ENCODE results near the gene OPN1MW.
"Not testable (repeated sequence)": the region's sequence is repeated elsewhere in the genome, so short reads cannot be mapped to it uniquely, and the experiment has no call there.

Gene OPN1MW

DNA sequence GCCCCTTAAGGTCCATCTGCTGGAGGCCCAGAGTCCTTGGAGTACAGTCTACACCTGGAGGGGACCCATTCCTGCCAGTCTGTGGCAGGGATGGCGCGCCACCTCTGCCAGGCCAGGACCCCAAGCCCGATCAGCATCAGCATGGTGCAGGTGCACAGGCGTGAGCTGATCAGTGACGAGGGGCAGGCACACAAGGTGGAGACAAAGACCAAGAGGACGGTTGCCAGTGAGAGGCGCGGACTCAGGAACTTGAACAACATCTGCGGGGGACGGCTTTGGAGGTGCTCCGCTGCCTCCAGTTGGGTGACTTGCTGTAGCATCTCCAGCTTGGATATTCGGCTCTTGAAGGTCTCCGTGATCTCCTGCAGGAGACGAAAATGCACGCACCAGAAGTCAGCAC is 14.1 kb downstream of the OPN1MW start:
- not testable (repeated sequence) for H3K36me3 Mint-ChIP-seq (ENCODE audit: low read depth); H3K4me1 Mint-ChIP-seq; H3K4me3 Mint-ChIP-seq; H3K27me3 Mint-ChIP-seq (ENCODE audit: low read depth); H3K27ac Mint-ChIP-seq; H3K9me3 Mint-ChIP-seq

DNA sequence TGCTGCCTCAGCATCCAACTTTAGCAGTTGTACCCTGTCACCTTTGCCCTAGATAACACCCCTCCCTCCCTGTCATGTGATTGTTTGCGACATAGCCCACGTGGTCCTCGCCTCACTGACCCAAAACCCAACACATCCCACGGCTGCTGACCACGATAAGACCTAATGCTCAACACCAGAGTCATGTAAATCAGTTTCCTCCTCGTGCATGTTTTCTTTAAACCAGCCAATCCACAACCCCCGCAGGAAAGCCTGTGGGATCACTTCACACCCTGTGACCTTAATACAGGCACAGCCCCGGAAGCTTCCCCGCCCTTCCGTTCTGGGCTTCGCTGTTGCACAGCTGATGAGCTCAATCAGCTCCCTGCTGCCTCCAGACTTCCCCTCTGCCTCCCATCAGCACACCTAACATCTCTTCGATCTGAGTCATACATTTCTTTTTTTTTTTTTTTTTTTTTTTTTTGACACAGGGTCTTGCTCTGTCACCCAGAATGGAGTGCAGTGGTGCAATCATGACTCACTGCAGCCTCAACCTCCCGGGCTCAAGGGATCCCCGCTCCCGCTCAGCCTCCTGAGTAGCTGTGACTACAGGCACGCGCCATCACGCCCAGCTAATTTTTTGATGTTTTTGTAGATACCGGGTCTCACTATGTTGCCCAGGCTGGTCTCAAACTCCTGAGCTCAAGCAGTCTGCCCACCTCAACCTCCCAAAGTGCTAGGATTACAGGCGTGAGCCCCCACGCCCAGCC is 27.4 kb downstream of the OPN1MW start:
- H3K36me3 Mint-ChIP-seq (ENCODE audit: low read depth); H3K9me3 Mint-ChIP-seq; H3K4me1 Mint-ChIP-seq; H3K4me3 Mint-ChIP-seq; H3K27ac Mint-ChIP-seq; H3K27me3 Mint-ChIP-seq (ENCODE audit: low read depth): not testable (repeated sequence)

DNA sequence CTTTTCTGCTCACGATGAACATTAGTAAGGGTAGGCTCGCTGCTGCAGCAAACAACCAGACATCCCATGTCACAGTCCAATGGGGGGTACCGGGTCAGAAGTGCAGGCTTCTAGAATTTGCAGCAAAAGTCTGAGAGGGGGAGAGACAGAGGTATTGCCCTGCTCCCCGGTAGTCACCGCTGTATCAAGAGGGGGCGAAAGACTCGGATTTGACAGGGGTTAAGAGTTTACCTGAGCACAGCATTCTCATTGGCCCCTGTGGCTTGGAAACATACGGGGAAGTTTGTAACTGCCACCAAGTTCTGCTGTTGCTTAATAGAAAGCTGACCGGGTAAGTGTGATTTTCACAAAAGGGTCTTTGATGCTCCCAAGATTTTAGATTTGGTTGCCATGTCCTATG is 28.7 kb downstream of the OPN1MW start:
- H3K36me3 Mint-ChIP-seq (ENCODE audit: low read depth); H3K4me1 Mint-ChIP-seq; H3K27ac Mint-ChIP-seq; H3K27me3 Mint-ChIP-seq (ENCODE audit: low read depth); H3K9me3 Mint-ChIP-seq; H3K4me3 Mint-ChIP-seq: not testable (repeated sequence)

DNA sequence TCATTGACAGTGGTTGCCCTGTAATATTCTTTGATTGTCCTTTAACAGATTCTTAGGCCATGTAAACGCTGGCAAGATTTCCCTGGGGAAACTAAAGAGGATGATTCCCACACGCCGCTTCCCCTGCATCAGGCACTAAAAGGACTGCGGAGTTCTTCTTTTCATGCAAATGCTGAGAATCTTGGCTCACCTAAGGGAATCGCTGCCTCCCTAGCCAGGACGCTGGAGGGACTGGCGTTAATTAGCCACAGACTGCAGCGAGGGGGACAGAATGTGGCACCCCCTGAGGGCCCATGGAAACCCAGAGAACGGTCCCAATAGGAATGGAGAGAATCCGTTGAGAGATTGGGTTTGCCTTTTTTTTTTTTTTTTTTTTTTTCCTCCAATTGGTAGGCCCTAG is 29.1 kb downstream of the OPN1MW start:
- H3K9me3 Mint-ChIP-seq; H3K4me3 Mint-ChIP-seq; H3K27ac Mint-ChIP-seq; H3K27me3 Mint-ChIP-seq (ENCODE audit: low read depth); H3K4me1 Mint-ChIP-seq; H3K36me3 Mint-ChIP-seq (ENCODE audit: low read depth): not testable (repeated sequence)

DNA sequence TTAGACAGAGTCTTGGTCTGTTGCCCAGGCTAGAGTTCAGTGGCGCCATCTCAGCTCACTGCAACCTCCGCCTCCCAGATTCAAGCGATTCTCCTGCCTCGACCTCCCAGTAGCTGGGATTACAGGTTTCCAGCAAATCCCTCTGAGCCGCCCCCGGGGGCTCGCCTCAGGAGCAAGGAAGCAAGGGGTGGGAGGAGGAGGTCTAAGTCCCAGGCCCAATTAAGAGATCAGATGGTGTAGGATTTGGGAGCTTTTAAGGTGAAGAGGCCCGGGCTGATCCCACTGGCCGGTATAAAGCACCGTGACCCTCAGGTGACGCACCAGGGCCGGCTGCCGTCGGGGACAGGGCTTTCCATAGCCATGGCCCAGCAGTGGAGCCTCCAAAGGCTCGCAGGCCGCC is 37.1 kb downstream of the OPN1MW start, which contains the start of gene OPN1MW2:
Gene OPN1MW2, plus strand, starts transcription at position 301 of the 400 bp plus-strand sequence. Its CDS starts 60 bp downstream, at position 361.
- not testable (repeated sequence) for H3K27ac Mint-ChIP-seq, H3K4me3 Mint-ChIP-seq

DNA sequence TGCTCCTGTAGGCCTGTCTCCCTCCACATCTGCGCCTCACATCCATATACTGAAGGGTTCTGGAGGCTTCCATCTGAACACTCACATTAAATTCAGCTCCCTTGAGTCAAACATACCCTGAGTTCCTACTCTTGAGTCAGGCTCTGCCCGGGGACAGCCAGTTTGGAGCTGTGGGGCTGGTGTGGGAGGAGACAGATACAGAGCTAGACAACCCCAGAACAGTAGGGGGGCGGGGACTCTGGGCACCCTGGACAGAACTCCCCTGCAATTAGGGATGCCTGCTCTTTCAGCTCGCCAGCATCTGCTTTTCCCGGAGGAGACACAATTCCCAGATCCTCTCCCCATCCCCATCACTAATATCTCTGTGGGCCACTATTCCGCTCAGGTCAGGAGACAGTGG is 42.9 kb downstream of the OPN1MW start:
- not testable (repeated sequence) for H3K9me3 Mint-ChIP-seq

More for the DNA sequence above, 37.1 kb downstream of the OPN1MW start, which contains the start of gene OPN1MW2:
- not testable (repeated sequence) for H3K27me3 Mint-ChIP-seq (ENCODE audit: low read depth); H3K36me3 Mint-ChIP-seq (ENCODE audit: low read depth); H3K9me3 Mint-ChIP-seq; H3K4me1 Mint-ChIP-seq

DNA sequence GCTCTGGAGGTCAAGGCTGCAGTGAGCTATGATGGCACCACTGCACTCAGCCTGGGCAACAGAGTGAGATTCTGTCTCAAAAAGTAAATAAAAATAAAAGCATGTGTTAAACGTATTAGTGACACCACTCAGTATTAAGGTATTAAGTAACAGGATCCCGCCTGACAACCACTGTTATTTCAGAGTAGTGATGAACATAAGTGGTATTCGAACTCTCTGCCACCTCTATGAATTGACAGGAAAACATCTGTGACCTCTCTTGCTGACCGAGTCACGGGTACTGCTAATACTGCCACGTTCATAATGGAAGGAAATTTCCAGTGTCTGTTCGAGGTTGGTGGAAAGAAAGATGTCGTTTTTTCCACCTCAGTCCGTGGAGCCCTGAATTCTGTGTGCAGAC is 44.3 kb downstream of the OPN1MW start:
- H3K27ac Mint-ChIP-seq; H3K36me3 Mint-ChIP-seq (ENCODE audit: low read depth); H3K9me3 Mint-ChIP-seq; H3K27me3 Mint-ChIP-seq (ENCODE audit: low read depth); H3K4me3 Mint-ChIP-seq; H3K4me1 Mint-ChIP-seq: not testable (repeated sequence)

More for the DNA sequence above, 42.9 kb downstream of the OPN1MW start:
- not testable (repeated sequence) for H3K27ac Mint-ChIP-seq; H3K27me3 Mint-ChIP-seq (ENCODE audit: low read depth); H3K36me3 Mint-ChIP-seq (ENCODE audit: low read depth); H3K4me3 Mint-ChIP-seq; H3K4me1 Mint-ChIP-seq

DNA sequence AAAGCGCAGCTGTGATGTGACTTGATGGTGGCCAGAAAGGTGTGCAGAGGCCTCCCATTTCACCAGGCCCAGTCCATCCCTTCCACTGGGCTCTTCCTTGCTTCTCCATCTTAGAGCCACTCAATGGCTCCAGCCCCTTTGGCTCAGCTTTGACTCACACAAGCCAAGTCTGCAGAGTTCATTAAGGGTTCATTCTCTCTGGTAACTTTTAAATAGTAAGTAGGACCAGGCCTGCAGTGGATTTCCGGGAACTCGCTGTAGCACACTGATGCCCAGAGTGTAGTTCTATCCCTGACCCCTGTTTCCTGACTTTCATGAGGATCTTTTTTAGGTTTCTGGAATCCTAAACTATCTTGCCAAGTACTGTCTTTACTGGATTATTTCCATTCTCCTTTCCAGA is 49.0 kb downstream of the OPN1MW start:
- H3K9me3 Mint-ChIP-seq; H3K27ac Mint-ChIP-seq; H3K36me3 Mint-ChIP-seq (ENCODE audit: low read depth); H3K4me1 Mint-ChIP-seq; H3K4me3 Mint-ChIP-seq; H3K27me3 Mint-ChIP-seq (ENCODE audit: low read depth): not testable (repeated sequence)

DNA sequence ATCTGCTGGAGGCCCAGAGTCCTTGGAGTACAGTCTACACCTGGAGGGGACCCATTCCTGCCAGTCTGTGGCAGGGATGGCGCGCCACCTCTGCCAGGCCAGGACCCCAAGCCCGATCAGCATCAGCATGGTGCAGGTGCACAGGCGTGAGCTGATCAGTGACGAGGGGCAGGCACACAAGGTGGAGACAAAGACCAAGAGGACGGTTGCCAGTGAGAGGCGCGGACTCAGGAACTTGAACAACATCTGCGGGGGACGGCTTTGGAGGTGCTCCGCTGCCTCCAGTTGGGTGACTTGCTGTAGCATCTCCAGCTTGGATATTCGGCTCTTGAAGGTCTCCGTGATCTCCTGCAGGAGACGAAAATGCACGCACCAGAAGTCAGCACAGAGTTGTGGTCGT is 51.2 kb downstream of the OPN1MW start:
- not testable (repeated sequence) for H3K4me3 Mint-ChIP-seq; H3K27ac Mint-ChIP-seq; H3K9me3 Mint-ChIP-seq; H3K36me3 Mint-ChIP-seq (ENCODE audit: low read depth); H3K27me3 Mint-ChIP-seq (ENCODE audit: low read depth); H3K4me1 Mint-ChIP-seq

DNA sequence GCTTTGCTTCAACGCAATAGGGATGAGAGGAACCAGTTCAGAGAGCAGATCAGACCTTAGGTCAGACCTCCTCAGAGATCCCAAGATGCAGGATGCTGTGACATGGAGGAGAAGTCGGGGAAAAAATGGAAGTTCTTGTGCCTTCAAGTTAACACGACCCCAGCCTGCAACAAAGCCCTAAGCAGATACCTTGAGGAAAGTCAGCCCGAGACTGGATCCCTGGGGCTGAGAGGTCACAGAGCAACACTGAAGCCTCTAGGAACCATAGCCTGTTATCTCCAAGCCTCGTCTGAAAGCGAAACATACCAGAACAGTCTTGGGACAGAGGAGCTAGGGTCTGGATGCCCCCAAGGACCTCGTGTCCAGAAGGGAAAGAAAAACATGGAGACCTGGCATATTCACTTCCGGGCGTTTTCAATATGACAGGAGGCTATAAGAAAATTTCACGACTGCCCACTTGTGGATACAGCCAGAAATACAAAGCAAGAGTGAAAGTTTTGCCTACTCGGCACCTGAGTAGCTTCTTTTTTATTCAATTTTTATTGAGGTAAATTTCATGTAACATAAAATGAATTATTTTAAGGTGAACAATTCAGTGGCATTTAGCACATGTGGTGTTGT is 56.7 kb downstream of the OPN1MW start:
- H3K4me3 Mint-ChIP-seq; H3K9me3 Mint-ChIP-seq; H3K36me3 Mint-ChIP-seq (ENCODE audit: low read depth); H3K27ac Mint-ChIP-seq; H3K4me1 Mint-ChIP-seq; H3K27me3 Mint-ChIP-seq (ENCODE audit: low read depth): not testable (repeated sequence)

DNA sequence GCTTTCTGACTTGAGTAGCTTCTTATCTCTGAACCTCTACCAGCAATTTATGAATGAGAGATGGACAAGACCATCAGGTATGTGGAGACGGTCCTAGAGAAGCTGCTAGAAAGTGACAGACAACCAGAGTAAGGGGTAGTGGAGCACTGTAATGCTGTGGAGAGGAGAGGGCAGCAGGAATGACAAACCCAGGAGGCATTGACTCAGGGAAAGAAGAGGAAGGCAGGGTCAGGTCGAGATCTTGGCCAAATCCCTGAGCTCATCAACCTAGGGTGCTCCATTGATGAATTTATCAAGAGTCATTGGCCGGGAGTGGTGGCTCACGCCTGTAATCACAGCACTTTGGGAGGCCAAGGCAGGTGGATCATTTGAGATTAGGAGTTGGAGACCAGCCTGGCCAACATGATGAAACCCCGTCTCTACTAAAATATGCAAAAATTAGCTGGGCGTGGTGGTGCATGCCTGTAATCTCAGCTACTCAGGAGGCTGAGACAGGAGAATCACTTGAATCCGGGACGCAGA is 57.6 kb downstream of the OPN1MW start:
- H3K4me3 Mint-ChIP-seq; H3K27me3 Mint-ChIP-seq (ENCODE audit: low read depth); H3K36me3 Mint-ChIP-seq (ENCODE audit: low read depth); H3K27ac Mint-ChIP-seq; H3K9me3 Mint-ChIP-seq; H3K4me1 Mint-ChIP-seq: not testable (repeated sequence)

Measured in nephron (organoid).